Measurements from ENCODE around the gene TENM4.

Gene TENM4

GRCh38 chr11:79340535-79340934 is 100.3 kb downstream of the TENM4 start:
- no peak for DNase-seq

GRCh38 chr11:79336797-79337517 is 103.9 kb downstream of the TENM4 start:
- DNase-seq, result no peak

GRCh38 chr11:79335681-79336080 is 105.1 kb downstream of the TENM4 start:
- no peak for DNase-seq

DNA sequence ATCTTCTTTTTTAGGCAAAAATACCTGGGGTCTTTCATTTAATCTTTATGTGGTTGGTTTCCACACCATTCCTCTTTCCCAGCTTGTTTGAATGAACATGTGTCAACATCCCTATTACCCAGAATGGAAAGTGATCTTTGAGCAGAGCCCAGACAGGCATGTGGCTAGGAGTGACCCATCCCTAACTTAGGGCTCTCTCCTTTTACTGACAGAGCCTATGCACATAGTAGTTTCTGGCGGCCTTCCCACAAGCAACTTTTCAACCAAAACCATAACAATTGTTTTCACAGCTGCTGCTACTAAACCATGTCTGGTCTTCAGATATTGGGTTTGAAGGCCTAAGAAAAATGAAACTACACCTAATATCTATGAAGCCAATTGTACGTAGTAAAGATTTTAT is 107.5 kb downstream of the TENM4 start:
- peak; percentile 18 for DNase-seq

- DNase-seq, result peak; percentile 47
Observed at GRCh38 chr11:79332017-79332416, 108.8 kb downstream of the TENM4 start.

DNA sequence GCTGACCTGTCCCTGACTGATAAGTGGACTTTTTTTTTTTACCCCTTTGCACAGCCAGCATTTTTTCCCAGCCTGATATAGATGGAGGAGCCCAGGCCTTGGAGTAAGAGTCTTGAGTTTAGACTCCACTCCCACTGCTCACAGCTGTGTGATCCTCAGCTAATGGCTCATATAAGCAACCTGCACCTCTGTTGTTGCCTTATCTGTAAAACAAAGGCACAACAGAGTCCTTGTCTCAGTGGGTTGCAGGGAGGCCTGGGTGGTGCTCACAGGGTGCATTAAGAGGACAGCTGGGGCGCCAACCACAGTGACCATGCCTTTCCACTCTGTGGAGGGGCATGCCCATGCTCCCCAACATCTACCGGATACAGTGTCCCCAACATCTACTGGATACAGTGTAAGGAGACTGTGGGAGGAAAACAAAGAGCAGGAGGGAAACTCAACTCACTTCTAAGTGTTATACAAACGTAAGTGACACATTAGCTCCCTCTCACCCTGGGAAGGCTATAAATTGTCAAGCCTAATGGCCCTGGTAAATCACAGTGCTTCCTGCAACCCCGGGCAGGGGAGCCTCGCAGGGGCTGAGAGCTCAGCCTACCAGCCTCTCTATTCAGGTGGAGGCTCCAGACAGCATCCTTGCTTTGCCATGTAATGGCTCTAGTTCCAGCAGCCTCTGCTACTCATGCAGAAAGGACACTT is 109.5 kb downstream of the TENM4 start:
- no peak for DNase-seq

GRCh38 chr11:79330651-79331050 is 110.2 kb downstream of the TENM4 start:
- no peak for DNase-seq

DNA sequence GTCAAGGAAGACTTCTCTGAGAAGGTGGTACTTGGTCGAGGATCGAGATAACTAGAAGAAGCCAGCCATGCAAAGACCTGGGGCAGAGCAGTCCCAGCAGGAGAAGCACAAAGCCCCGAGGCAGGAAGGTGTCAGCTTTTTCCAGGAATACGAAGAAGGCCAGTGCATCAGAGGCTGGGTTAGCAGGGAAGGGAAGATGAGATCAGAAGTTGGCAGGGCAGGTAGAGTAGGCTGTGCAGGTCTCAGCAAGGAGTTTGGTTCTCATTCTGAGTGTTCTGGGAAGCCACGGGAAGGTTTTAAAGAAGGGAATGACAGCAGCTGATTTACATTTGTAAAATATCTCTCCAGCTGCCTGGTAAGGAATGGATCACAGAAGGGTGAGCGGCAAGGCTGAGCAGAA is 111.3 kb downstream of the TENM4 start:
- no peak for DNase-seq

DNA sequence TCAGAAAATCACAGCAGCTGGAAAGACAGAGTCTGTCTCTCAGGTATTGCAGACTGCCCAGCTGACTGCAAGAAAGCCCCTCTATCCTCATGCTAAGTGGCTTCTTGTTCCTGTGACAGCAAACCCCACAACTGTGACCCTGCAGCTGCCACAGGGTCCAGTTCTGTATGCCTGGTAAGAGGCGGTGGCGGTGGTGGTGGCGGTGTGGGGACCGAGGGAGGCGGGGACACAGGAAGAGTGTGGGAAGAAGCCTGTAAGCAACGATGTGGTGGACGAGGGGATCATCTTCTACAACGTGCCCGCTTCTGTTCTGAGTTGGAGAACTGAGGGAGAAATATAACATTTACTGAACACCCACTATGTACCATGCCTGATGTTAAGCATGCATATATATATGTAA is 112.4 kb downstream of the TENM4 start:
- no peak for DNase-seq

GRCh38 chr11:79325851-79326250 is 115.0 kb downstream of the TENM4 start:
- no peak for DNase-seq

- DNase-seq, result peak; percentile 90
Observed at GRCh38 chr11:79321263-79321662, 119.6 kb downstream of the TENM4 start.

GRCh38 chr11:79314906-79315689 is 125.7 kb downstream of the TENM4 start:
- DNase-seq, result peak; percentile 43

- DNase-seq, result no peak
Observed at GRCh38 chr11:79313530-79313913, 127.3 kb downstream of the TENM4 start.

- DNase-seq, result peak; percentile 21
Observed at GRCh38 chr11:79312617-79313529, 128.0 kb downstream of the TENM4 start.

DNA sequence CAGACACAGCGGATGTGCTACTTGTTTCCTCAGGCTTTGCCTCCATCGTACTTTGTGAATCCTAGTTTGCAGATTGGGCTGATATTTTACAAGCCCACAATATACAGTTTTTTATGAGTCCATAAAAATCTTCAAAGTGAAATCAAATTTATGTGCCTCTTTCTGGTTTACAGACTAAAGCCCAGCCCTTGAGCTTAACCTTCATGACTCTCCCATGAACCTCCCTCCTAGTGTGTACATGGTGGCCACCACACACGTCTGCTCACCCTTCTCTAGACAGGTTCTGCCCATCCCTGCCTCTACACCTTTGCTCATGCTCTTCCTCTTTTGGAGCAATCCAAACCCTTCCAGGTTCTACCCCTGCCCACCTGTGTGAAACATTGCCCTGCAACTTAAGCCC is 129.4 kb downstream of the TENM4 start:
- no peak for DNase-seq

DNA sequence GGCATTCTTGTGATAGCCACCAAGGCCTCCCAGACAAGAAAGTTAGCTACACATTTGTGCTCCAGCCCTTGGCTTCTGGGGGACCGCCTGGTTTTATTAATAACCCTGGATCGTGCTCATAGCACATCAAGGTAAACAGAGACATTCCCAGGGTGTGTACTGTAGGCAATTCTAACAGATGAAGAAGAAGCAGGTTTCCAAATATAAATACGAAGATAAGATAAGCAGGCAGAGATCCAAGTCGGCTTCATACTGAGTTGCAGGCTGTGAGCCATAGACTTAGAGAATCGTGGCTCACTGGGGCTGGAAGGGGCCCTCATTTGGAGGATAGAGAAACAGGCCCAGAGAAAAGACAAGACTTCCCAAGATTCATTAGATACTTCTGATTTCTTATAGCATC is 131.4 kb downstream of the TENM4 start:
- DNase-seq, result no peak

- no peak for DNase-seq
Observed at GRCh38 chr11:79308429-79308828, 132.4 kb downstream of the TENM4 start.

- no peak for DNase-seq
Observed at GRCh38 chr11:79304599-79305212, 136.1 kb downstream of the TENM4 start.

- no peak for DNase-seq
Observed at GRCh38 chr11:79296141-79296540, 144.7 kb downstream of the TENM4 start.

DNA sequence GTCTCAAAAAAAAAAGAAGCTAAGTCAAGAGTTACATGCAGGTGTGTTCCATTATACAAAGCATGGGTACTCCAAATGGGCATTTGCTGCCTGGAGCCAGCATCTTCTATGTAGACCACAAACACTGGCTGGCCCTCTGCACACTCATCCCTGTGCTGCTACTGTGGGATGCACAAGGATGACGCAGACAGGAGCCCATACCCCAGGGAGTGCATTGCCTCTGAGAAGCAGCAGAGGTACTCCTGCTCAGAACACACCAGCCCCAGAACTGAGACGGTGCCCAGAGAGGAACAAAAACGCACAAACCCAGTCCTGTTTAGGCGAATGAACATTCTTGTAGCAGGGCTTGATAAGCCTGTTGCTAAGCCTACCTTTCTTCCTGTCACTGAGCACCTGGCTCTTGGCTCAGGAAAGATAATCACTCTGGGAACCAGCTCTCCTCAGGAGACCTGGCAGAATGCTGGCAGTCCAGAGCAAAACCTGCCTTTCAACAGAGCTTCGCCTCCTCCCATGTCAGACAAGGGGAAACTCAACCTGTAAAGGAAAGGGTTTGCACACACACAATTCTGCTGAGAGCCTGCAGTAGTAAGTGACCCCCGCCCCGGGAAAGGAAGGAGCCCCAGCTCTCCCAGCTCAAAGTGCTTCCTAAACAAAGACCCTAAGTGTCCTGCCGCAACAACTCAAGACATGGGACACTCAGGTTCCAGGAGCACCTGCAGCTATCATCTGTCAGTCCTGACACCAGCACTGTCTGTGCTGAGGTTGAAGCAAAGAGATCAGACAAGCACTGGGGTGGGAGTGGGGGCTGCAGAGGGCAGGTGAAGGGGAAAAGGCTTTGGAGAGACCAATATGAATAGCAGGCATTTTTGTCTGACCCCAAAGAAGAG is 145.7 kb downstream of the TENM4 start:
- no peak for DNase-seq

DNA sequence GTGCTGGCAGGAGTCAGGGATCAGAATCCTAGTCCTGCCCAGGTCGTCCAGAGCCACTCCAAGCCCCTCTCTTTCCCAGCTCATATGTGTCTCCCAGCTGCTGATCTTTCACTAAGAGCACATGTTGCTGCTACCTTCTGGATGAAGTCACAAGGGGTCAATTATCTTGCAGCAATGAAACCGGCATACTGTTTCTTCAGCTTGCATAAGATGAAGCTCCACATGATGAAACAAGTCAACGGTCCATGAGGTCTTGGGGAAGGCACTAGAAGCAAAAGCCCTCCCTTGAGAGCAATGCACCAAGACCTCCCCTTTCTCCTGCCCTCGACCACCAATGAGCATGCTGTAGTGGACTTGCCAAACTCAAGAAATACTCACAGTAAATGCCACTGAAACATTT is 148.9 kb downstream of the TENM4 start:
- DNase-seq, result peak; percentile 13
